ENCODE measurements around the gene CNOT6L. TPM values are rescaled to one million over a fixed set of nuclear protein-coding genes. Genes with fewer than 3 reads are reported as not detected.
"Not testable (repeated sequence)": the region's sequence is repeated elsewhere in the genome, so short reads cannot be mapped to it uniquely, and the experiment has no call there.

The CNOT6L gene
- total RNA-seq, 1 donor from 2014 or later = 21.8 TPM

GRCh38 chr4:77728420-77728819, 90.7 kb downstream of the CNOT6L start:
- Histone ChIP-seq H3K4me3 (no peak overlapping the region), H3K9me3 (replicated peaks) (no peaks in the 10 kb centered on the region), H3K27me3 (ENCODE audit: low read depth) (no peaks in the 10 kb centered on the region), H3K27ac (replicated peaks) (no peak overlapping the region), H3K4me1 (peaks cover 24% of the 10 kb centered on the region), H3K36me3 (peaks cover 42% of the 10 kb centered on the region)
- DNase-seq = no peak
- no peak for TF ChIP-seq CTCF (IDR thresholded peaks at IDR 0.05; ENCODE audit: borderline replicate concordance)
- intact Hi-C loops (cut with micrococcal nuclease) = no loop called here

- H3K4me1 ChIP-seq = no peaks in the 10 kb centered on the region
- TF ChIP-seq CTCF (IDR thresholded peaks at IDR 0.05; ENCODE audit: borderline replicate concordance) = no peak
- no peak overlapping the region for H3K4me3 ChIP-seq
- peaks cover 60% of the 10 kb centered on the region for H3K36me3 ChIP-seq
- no peak overlapping the region for H3K27ac ChIP-seq (replicated peaks)
- DNase-seq = no peak
- intact Hi-C loops (cut with micrococcal nuclease) = no loop called here
- no peaks in the 10 kb centered on the region for H3K9me3 ChIP-seq (replicated peaks)
- H3K27me3 ChIP-seq (ENCODE audit: low read depth) = no peaks in the 10 kb centered on the region
These were observed 98.1 kb downstream of the CNOT6L start for GRCh38 chr4:77721073-77721472.

- H3K36me3 ChIP-seq = peaks cover 37% of the 10 kb centered on the region
- H3K9me3 ChIP-seq (replicated peaks); H3K27ac ChIP-seq (replicated peaks); H3K4me1 ChIP-seq; H3K4me3 ChIP-seq; intact Hi-C loops (cut with micrococcal nuclease); H3K27me3 ChIP-seq (ENCODE audit: low read depth); DNase-seq: not testable (repeated sequence)
These were observed 100.7 kb downstream of the CNOT6L start for GRCh38 chr4:77718500-77718899.

- no peaks in the 10 kb centered on the region for H3K9me3 ChIP-seq (replicated peaks)
- H3K27ac ChIP-seq (replicated peaks) = no peak overlapping the region
- H3K4me3 ChIP-seq = no peak overlapping the region
- DNase-seq = no peak
- no peaks in the 10 kb centered on the region for H3K27me3 ChIP-seq (ENCODE audit: low read depth)
- no peak for TF ChIP-seq CTCF (IDR thresholded peaks at IDR 0.05; ENCODE audit: borderline replicate concordance)
- intact Hi-C loops (cut with micrococcal nuclease) = no loop called here
- H3K4me1 ChIP-seq = no peaks in the 10 kb centered on the region
- peaks cover 25% of the 10 kb centered on the region for H3K36me3 ChIP-seq
These were observed 103.5 kb downstream of the CNOT6L start for GRCh38 chr4:77715414-77716290.

- Histone ChIP-seq H3K27ac (replicated peaks) (no peak overlapping the region), H3K4me3 (no peak overlapping the region), H3K4me1 (no peaks in the 10 kb centered on the region), H3K9me3 (replicated peaks) (no peaks in the 10 kb centered on the region), H3K36me3 (peaks cover 14% of the 10 kb centered on the region), H3K27me3 (ENCODE audit: low read depth) (no peaks in the 10 kb centered on the region)
- DNase-seq = no peak
- no peak for TF ChIP-seq CTCF (IDR thresholded peaks at IDR 0.05; ENCODE audit: borderline replicate concordance)
- intact Hi-C loops (cut with micrococcal nuclease) = no loop called here
These were observed 104.7 kb downstream of the CNOT6L start for GRCh38 chr4:77714514-77714913.

- no peak for TF ChIP-seq CTCF (IDR thresholded peaks at IDR 0.05; ENCODE audit: borderline replicate concordance)
- no peaks in the 10 kb centered on the region for H3K27me3 ChIP-seq (ENCODE audit: low read depth)
- H3K27ac ChIP-seq (replicated peaks) = no peak overlapping the region
- peaks cover 14% of the 10 kb centered on the region for H3K36me3 ChIP-seq
- no peak overlapping the region for H3K4me3 ChIP-seq
- intact Hi-C loops (cut with micrococcal nuclease) = no loop called here
- no peaks in the 10 kb centered on the region for H3K4me1 ChIP-seq
- DNase-seq = no peak
- H3K9me3 ChIP-seq (replicated peaks) = no peaks in the 10 kb centered on the region
These were observed 105.3 kb downstream of the CNOT6L start for GRCh38 chr4:77713884-77714283.

Measured in left ventricle myocardium inferior (tissue), 1 donor.